Suppressor macrophage (primary cell): ENCODE data around the gene SPAG9.
A peak's percentile ranks its signal among the peaks of the same experiment; 100 is the strongest.

Experiments used
- DNase-seq, 4 experiments: peaks; one replicate each; pipeline ENCODE4 v3.0.0-alpha.2; 2020 to 2022

The SPAG9 gene

GRCh38 chr17:50988427-50988826 is 132.2 kb downstream of the SPAG9 start:
- DNase-seq = no peak

DNA sequence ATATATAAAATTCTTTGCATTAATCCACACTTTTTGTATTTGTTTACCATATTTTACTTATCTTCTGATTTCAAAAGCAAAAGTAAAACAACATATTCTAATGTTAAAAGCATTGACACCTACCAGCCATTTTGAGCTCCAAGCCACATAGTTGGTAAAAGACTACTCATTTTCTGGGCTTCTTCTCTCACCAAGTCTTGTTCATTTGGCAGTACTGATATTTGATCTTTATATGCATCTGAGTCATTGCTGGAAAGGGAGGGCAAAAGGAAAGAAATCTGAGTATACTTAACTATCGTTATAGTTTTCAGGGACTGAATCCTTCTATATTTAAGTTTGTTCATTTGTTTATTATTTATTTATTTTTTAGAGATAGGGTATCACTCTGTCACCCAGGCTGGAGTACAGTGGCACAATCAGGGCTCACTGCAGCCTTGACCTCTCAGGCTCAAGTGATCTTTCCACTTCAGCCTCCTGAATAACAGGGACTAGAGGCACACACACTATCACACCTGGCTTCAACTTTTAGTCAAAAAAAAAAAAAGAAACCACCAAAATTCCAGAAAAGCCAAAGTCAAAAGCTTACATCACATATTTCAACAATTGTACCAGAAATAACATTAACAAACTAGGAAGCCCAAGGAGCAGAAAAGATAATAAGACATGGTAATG is 133.5 kb downstream of the SPAG9 start:
- DNase-seq = no peak

DNA sequence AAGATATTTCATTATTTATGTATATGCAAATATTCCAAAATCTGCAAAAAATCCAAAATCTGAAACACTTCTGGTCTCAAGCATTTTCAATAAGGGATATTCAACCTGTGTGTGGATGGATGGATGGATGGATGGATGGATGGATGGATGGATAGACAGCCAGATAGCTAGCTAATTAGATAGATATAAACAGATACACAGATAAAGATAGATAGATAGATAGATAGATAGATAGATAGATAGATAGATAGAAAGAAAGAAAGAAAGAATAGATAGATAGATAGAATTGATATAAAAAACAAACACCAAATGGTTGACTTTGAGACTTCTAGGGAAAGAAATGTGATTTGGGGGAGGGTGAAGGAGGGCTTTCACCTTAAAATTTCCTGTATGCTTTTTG is 139.4 kb downstream of the SPAG9 start:
- DNase-seq = no peak

GRCh38 chr17:50979524-50979927 is 141.1 kb downstream of the SPAG9 start:
- no peak for DNase-seq

DNA sequence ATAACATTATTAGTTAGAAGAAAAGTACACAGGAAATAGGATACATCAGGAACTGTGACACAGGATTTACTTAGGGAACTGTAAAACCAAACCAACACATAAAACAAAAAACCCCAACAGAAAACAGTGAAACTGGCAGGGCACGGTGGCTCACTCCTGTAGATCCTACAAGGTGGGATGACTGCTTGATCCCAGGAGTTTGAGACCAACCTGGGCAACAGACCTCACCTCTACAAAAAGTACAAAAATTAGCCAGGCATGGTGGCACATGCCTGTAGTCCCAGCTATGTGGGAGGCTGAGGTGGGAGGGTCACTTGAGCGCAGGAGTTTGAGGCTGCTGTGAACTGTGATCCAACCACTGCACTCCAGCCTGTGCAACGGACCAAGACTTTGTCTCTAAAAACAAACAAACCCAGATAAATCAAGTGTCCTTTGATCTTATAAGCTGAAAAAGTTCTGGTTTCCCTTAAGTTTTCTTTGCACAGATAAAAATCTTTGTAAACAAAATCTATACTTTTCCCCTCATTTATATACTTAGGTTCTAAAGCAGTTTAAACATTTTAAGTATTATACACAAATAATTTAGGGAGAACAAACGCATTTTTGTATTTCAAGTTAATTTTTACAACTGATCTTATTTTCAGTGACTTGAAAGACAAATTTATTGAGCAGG is 143.0 kb downstream of the SPAG9 start:
- DNase-seq = no peak

DNA sequence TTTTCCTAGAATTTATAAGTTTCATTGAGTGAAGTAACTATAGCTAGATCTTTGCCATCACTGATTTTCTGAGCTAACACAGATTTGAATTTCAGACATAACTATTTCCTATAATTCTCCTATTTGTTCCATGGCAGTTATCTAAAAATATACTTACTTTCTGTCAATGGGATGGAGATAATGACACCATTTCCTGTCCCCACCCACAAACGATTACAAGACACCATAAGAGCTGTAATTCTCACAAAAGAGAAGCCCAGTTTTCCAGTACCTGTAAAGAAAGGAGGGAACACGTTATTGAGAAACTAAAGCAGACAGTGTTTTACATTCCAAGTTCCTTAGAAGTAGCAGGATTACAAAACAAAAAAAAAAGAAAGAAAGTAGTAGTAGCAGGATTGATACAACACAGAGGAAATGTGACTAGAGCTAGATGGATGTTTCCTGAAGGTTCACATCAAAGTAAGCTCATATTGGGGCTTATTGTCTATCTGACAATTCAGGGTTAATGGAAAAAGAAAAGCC is 143.7 kb downstream of the SPAG9 start:
- peak in 2 of 4 experiments; percentile 31 for DNase-seq

- no peak for DNase-seq
Measured at GRCh38 chr17:50973557-50974494, 146.8 kb downstream of the SPAG9 start.

DNA sequence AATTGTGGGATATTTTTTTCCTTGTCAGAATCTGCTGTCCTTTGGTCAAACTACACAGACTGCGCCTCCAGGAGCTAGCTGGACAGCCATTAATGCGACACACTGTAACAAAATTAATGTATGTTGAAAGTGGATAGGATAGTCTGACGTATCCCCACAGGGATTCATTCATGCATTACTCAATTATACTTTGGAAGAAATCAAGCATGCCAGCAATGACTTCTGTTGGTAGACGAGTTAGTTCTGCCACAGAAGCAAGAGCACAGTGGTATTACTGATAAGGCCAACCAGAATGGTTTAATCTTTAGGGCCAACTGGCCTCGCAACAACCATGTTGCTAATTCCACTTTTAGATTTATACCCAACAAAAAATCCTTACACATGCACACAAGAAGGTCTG is 148.1 kb downstream of the SPAG9 start:
- DNase-seq = no peak

- DNase-seq = no peak
Measured at GRCh38 chr17:50967795-50968194, 152.9 kb downstream of the SPAG9 start.

DNA sequence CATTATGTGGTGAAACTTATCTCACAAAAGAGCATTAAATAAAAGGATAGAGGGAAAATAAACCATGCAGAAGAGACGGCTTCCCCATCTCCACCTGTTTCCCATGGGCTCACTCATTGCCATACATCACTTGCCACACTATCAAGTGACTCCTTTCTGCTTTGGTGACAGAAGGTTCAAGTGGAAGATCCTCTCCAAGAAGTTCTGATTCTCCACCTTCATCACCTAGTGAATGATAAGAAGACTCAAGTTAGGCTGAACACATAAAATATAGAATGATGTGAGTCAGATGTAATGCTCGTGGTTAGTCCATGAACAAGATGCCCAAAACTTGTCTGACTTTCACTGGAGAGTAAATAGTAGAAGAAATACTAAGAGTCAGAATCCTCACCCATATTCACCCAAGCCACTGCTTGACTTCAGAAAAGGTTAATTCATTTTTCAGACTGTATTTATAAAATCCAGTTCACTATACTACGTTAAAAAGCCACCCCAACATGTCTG is 154.5 kb downstream of the SPAG9 start:
- DNase-seq = no peak

- DNase-seq = no peak
Measured at GRCh38 chr17:50963139-50963538, 157.5 kb downstream of the SPAG9 start.

GRCh38 chr17:50961282-50962220 is 159.1 kb downstream of the SPAG9 start:
- no peak for DNase-seq

DNA sequence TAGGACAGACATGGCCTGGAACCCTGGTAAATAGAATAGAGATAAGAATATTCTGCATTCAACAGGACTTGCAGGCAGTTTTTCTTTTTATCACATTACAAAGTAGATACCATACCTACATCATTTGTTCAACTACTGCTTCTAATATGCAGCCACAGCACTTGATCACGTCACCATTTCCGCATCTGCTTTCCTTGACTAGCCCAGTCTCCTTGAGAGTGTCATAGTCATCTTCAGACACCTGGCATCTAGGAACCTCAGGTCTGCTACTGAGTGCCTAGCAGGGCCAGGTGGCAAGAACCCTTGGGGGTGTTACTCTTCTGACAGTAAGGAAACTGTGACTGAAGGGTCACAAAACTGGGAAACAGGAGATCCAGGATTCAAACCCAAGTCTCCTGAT is 161.3 kb downstream of the SPAG9 start:
- no peak for DNase-seq

DNA sequence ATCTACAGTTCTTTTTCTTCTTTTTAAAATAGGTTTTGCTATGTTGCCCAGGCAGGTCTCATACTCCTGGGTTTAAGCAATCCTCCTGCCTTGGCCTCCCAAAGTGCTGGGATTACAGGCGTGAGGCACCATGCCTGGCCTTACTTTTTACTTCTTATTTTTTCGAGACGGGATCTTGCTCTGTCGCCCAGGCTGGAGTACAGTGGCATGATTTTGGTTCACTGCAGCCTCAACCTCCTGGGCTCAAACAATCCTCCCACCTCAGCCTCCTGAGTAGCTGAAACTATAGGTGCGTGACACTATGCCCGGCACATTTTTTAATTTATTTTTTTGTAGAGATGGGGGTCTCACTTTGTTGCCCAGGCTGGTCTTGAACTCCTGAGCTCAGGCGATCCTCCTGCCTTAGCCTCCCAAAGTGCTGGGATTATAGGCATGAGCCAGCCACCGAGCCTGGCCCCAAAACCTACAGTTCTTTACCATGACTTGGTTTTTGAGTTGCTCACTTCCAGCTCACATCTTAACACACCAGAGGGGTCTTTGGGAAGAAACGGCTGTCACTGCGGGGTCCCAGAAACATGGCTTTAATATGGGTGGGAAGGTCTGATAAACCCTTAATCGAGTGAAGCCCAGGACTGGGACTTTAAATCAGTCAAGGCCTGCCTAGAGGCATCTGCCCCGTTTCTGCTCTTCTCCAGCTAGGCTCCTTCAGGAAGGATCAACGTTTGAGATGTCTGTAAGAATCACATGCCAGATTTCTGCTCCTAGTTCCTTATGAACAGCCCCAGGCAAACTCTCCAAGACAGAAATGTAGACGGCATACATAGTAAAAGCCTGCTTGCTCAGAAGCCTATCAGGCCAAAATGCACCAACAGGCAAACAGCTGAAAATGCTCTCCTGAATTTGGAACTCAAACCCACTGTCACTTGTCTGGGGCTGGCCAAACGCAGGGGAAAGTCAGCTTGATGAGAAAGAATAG is 162.8 kb downstream of the SPAG9 start:
- no peak for DNase-seq

- DNase-seq = peak; percentile 66 to 80 (median 72)
Measured at GRCh38 chr17:50956750-50957523, 163.7 kb downstream of the SPAG9 start.

- DNase-seq = no peak
Measured at GRCh38 chr17:50956409-50956749, 164.3 kb downstream of the SPAG9 start.

GRCh38 chr17:50955667-50956120 is 165.0 kb downstream of the SPAG9 start:
- no peak for DNase-seq

DNA sequence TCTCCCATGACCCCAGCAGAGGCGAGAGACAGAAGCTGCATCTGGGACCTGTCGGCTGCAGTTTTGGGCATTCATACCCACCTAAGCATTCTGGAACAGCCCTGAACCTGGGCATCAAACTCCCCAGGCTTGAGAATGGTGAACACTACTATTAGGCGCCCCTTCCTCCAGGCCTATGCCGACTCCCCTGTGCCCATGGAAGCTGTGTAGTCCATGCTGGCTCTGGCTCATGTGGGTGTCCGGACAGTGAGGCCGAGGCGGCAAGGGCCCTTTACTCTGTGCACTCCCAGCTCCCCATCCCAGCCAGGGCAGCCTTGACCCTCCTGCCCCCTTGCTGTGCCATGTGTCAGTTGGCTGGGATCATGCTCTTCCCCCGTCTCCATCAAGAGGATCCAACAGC is 165.5 kb downstream of the SPAG9 start:
- DNase-seq = no peak

DNA sequence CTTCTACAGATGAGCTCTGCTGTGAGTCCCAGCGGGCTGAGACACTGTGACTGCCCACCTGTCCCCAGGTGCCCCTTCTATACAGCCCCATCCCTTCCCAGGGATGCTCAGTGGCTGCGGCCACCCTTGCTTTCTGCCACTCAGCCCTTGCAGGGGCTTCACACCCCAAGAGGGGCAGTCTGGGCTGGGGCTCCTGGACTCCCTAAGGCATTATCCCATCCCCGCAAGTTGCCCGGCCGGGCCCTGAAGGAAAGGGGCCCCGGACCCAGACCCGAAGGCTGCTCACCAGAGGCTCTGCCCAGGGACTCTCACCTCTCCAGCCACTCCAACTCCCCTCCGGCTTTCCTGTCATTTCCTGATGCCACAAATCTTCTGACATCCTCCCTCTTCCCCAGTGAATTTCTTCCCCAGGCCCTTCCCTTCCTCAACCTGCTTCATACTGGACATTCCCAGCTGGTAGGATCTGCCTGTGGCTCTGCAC is 166.0 kb downstream of the SPAG9 start:
- no peak for DNase-seq
